HG03066 (cell line): Measurements from ENCODE around the gene POU2F2.

Source experiments
- ATAC-seq: cut with Tn5 transposase; IDR thresholded peaks from one replicate; pipeline ENCODE4 v1.9.1; 2021; ENCODE audit warnings: low read depth; ENCODE audit not compliant: unreplicated experiment

POU2F2 gene

GRCh38 chr19:42132030-42132628 is at the start of gene POU2F2:
Gene POU2F2, minus strand, starts transcription at chr19:42132446. Its CDS starts 35 bp downstream, at chr19:42132411.
- no peak for ATAC-seq

- ATAC-seq, result no peak
Observed at GRCh38 chr19:42178791-42179674, 46.8 kb upstream of the POU2F2 start.

GRCh38 chr19:42177686-42178019 is 45.4 kb upstream of the POU2F2 start:
- ATAC-seq, result no peak

- ATAC-seq, result no peak
Observed at GRCh38 chr19:42176990-42177685, 44.9 kb upstream of the POU2F2 start.

GRCh38 chr19:42176649-42176989 is 44.4 kb upstream of the POU2F2 start:
- no peak for ATAC-seq

- ATAC-seq, result no peak
Observed at GRCh38 chr19:42175952-42176648, 43.9 kb upstream of the POU2F2 start.

GRCh38 chr19:42174958-42175734 is 42.9 kb upstream of the POU2F2 start:
- no peak for ATAC-seq

- no peak for ATAC-seq
Observed at GRCh38 chr19:42174188-42174587, 41.9 kb upstream of the POU2F2 start.

- ATAC-seq, result no peak
Observed at GRCh38 chr19:42173695-42174094, 41.4 kb upstream of the POU2F2 start.

- no peak for ATAC-seq
Observed at GRCh38 chr19:42172261-42172660, 40.0 kb upstream of the POU2F2 start.

- ATAC-seq, result no peak
Observed at GRCh38 chr19:42170715-42171114, 38.5 kb upstream of the POU2F2 start.

GRCh38 chr19:42169486-42170413 is 37.5 kb upstream of the POU2F2 start:
- ATAC-seq, result no peak

GRCh38 chr19:42168206-42168605 is 36.0 kb upstream of the POU2F2 start:
- no peak for ATAC-seq

GRCh38 chr19:42166316-42166715 is 34.1 kb upstream of the POU2F2 start:
- no peak for ATAC-seq

GRCh38 chr19:42165146-42165545 is 32.9 kb upstream of the POU2F2 start:
- no peak for ATAC-seq

- no peak for ATAC-seq
Observed at GRCh38 chr19:42161616-42162263, 29.5 kb upstream of the POU2F2 start.

- ATAC-seq, result no peak
Observed at GRCh38 chr19:42159942-42160341, 27.7 kb upstream of the POU2F2 start.

GRCh38 chr19:42158926-42159325 is 26.7 kb upstream of the POU2F2 start:
- no peak for ATAC-seq

GRCh38 chr19:42156571-42156970 is 24.3 kb upstream of the POU2F2 start:
- ATAC-seq, result no peak
